Endothelial cell (in vitro differentiated cells): ENCODE results near the gene TFAP2A. TPM values are rescaled to one million over a fixed set of nuclear protein-coding genes. Genes with fewer than 3 reads are reported as not detected.
A peak's percentile ranks its signal among the peaks of the same experiment; 100 is the strongest.

ENCODE experiments used
- DNase-seq: peaks from one replicate; pipeline ENCODE4 v3.0.0; 2021; ENCODE audit warnings: low spot score
- H3K27ac Mint-ChIP-seq: one replicate; pipeline ENCODE4 v1.8.0; 2021; ENCODE audit warnings: mixed read lengths, inconsistent platforms; ENCODE audit not compliant: unreplicated experiment
- H3K27me3 Mint-ChIP-seq: one replicate; pipeline ENCODE4 v1.8.0; 2021; ENCODE audit warnings: mild to moderate bottlenecking, moderate library complexity, mixed read lengths, inconsistent platforms; ENCODE audit not compliant: unreplicated experiment
- H3K36me3 Mint-ChIP-seq: one replicate; pipeline ENCODE4 v1.8.0; 2021; ENCODE audit warnings: mild to moderate bottlenecking, low read depth, mixed read lengths, inconsistent platforms; ENCODE audit not compliant: unreplicated experiment
- H3K4me1 Mint-ChIP-seq: one replicate; pipeline ENCODE4 v1.8.0; 2021; ENCODE audit warnings: mild to moderate bottlenecking, mixed read lengths, inconsistent platforms; ENCODE audit not compliant: unreplicated experiment
- H3K4me3 Mint-ChIP-seq: one replicate; pipeline ENCODE4 v1.8.0; 2021; ENCODE audit warnings: mild to moderate bottlenecking, mixed read lengths, inconsistent platforms; ENCODE audit not compliant: unreplicated experiment
- H3K9me3 Mint-ChIP-seq: one replicate; pipeline ENCODE4 v1.8.0; 2021; ENCODE audit warnings: mixed read lengths, inconsistent platforms; ENCODE audit not compliant: unreplicated experiment
- total RNA-seq: library from RNA; stranded (reverse); fragmentation: NEBNext Ultra II Directional; extraction: Animal tissue kit (Norgen Biotek cat#: 25700); gene quantifications from one replicate; pipeline ENCODE4 v1.2.1, GENCODE V29; 2021; ENCODE audit not compliant: unreplicated experiment
- TF ChIP-seq, protein P1 (sequence below): fragments of 200-600 bp; sonication (generic); IDR thresholded peaks from one replicate; pipeline ENCODE4 v1.5.0; 2021; ENCODE audit warnings: antibody characterized with exemption; ENCODE audit not compliant: unreplicated experiment

TFAP2A gene
- total RNA-seq, 1 donor from 2014 or later = 0.31 TPM

GRCh38 chr6:10407018-10407673, 7.7 kb downstream of the TFAP2A start:
- Mint-ChIP-seq H3K9me3 (no peaks in the 10 kb centered on the region), H3K4me1 (peaks cover 29% of the 10 kb centered on the region), H3K27me3 (peaks cover 37% of the 10 kb centered on the region), H3K4me3 (no peak overlapping the region), H3K27ac (no peak overlapping the region), H3K36me3 (no peaks in the 10 kb centered on the region)
- TF ChIP-seq, protein P1, sequence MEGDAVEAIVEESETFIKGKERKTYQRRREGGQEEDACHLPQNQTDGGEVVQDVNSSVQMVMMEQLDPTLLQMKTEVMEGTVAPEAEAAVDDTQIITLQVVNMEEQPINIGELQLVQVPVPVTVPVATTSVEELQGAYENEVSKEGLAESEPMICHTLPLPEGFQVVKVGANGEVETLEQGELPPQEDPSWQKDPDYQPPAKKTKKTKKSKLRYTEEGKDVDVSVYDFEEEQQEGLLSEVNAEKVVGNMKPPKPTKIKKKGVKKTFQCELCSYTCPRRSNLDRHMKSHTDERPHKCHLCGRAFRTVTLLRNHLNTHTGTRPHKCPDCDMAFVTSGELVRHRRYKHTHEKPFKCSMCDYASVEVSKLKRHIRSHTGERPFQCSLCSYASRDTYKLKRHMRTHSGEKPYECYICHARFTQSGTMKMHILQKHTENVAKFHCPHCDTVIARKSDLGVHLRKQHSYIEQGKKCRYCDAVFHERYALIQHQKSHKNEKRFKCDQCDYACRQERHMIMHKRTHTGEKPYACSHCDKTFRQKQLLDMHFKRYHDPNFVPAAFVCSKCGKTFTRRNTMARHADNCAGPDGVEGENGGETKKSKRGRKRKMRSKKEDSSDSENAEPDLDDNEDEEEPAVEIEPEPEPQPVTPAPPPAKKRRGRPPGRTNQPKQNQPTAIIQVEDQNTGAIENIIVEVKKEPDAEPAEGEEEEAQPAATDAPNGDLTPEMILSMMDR = no peak
- DNase-seq = no peak

GRCh38 chr6:10406556-10406955, 8.3 kb downstream of the TFAP2A start:
- Mint-ChIP-seq H3K27ac (no peak overlapping the region), H3K4me1 (peaks cover 27% of the 10 kb centered on the region), H3K4me3 (no peak overlapping the region), H3K36me3 (no peaks in the 10 kb centered on the region), H3K27me3 (peaks cover 33% of the 10 kb centered on the region), H3K9me3 (no peaks in the 10 kb centered on the region)
- TF ChIP-seq, protein P1 = no peak
- no peak for DNase-seq

- no peaks in the 10 kb centered on the region for H3K9me3 Mint-ChIP-seq
- peaks cover 25% of the 10 kb centered on the region for H3K27me3 Mint-ChIP-seq
- no peaks in the 10 kb centered on the region for H3K36me3 Mint-ChIP-seq
- TF ChIP-seq, protein P1 = no peak
- no peak overlapping the region for H3K4me3 Mint-ChIP-seq
- no peak overlapping the region for H3K27ac Mint-ChIP-seq
- peaks cover 30% of the 10 kb centered on the region for H3K4me1 Mint-ChIP-seq
- no peak for DNase-seq
These were observed 9.4 kb downstream of the TFAP2A start for GRCh38 chr6:10405513-10405900.

DNA sequence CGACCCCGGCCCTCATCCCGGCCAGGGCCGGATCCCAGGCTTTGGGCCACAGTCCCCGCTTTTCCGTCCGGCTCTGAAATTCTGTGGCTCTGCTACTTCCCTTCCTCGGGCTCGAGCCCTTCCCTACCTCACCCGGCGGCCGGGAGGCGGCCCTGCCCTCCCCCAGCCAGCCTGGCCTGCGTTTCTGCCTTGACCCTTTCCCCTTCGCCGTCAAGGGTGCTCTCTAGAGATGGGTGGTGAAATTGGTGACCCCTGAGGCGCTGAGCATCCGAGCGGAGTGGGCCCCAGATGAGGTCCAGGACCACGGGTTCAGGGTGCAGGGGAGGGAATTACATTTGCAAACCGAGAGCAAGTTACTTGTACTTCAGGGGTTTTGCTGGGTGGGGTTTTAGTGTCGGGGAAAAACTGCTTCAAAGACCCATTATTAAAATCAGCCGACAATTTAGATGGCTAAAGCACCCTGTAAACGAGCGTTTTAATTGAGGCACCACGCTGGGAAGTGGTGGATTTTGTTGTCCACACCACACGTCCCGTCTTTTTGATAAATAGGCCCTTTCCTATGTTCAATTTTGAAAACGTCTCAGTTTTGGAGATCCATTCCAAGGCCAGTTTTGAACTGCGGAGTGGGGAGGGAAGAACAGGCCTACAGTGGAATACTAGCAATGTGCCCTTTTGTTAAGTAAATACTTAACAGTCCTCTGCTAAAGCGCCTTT, 9.9 kb downstream of the TFAP2A start:
- DNase-seq = no peak
- peak overlapping the region; percentile 87 for H3K4me3 Mint-ChIP-seq
- TF ChIP-seq, protein P1 = no peak

More for the DNA sequence above, 9.9 kb downstream of the TFAP2A start:
- no peaks in the 10 kb centered on the region for H3K9me3 Mint-ChIP-seq
- H3K36me3 Mint-ChIP-seq = no peaks in the 10 kb centered on the region
- no peak overlapping the region for H3K27ac Mint-ChIP-seq
- peaks cover 21% of the 10 kb centered on the region for H3K27me3 Mint-ChIP-seq
- peaks cover 27% of the 10 kb centered on the region for H3K4me1 Mint-ChIP-seq
